Mammary microvascular endothelial cell (primary cell): ENCODE measurements around the gene OR14K1. TPM values are rescaled to one million over a fixed set of nuclear protein-coding genes. Genes with fewer than 3 reads are reported as not detected.

Source experiments
- total RNA-seq: library from RNA; depleted of rRNA; stranded (reverse); fragments of >200 nt; gene quantifications from 2 replicates; pipeline ENCODE4 v1.2.3, GENCODE V29; 2015

Gene OR14K1, protein sequence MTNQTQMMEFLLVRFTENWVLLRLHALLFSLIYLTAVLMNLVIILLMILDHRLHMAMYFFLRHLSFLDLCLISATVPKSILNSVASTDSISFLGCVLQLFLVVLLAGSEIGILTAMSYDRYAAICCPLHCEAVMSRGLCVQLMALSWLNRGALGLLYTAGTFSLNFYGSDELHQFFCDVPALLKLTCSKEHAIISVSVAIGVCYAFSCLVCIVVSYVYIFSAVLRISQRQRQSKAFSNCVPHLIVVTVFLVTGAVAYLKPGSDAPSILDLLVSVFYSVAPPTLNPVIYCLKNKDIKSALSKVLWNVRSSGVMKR
- not detected in 2 replicates for total RNA-seq

GRCh38 chr1:247738315-247738714 is at the start of gene OR14K1:
TSS of gene OR14K1 (plus strand) at chr1:247738615. CDS start at chr1:247738615, 0 bp downstream.

DNA sequence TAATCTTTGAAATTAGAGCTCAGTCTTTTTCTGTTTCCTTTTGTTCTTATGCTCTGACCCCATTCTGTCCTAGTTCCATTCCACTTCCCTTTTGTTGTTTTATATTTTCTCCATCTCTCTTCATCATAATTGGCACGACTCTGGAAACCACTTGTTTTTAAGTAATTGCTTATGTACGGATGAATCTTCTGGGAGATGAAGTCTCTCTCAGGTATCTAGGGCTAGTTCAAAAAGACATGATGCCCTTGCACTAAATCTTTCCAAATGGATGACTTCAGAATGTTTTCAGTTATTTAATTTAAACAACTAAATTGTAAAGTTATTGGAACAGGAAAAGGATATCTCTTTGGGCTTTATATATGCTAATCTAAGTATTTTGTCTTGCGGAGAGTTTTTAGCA is 21.9 kb upstream of the OR14K1 start, which contains the start of gene OR6F1:
Gene OR6F1, minus strand, starts transcription at position 101 of the 400 bp plus-strand sequence. CDS start 3,891 bp downstream, outside the sequence.

GRCh38 chr1:247748041-247748440 is 9.6 kb downstream of the OR14K1 start, which contains the start of gene OR14A2:
TSS of gene OR14A2 (minus strand) at chr1:247748141.

GRCh38 chr1:247760456-247760855 is 22.0 kb downstream of the OR14K1 start, which contains the start of gene OR1C1:
TSS of gene OR1C1 (minus strand) at chr1:247760556. CDS start at chr1:247758406, 2,150 bp downstream.

Other genes starting within 250 kb of the OR14K1 start
- gene OR2C3, start 202.2 kb upstream of the OR14K1 start, total RNA-seq = not detected in 2 replicates
- not detected in 2 replicates for gene GCSAML, start 189.5 kb upstream of the OR14K1 start, total RNA-seq
- not detected in 2 replicates for gene OR2G2, start 150.3 kb upstream of the OR14K1 start, total RNA-seq
- not detected in 2 replicates for gene OR2G3, start 133.0 kb upstream of the OR14K1 start, total RNA-seq
- not detected in 2 replicates for gene OR13G1, start 58.9 kb upstream of the OR14K1 start, total RNA-seq
- gene OR6F1, start 22.0 kb upstream of the OR14K1 start, total RNA-seq = not detected in 2 replicates
- not detected in 2 replicates for gene OR14A2, start 9.5 kb downstream of the OR14K1 start, total RNA-seq
- not detected in 2 replicates for gene OR1C1, start 21.9 kb downstream of the OR14K1 start, total RNA-seq
- not detected in 2 replicates for gene OR14A16, start 85.5 kb downstream of the OR14K1 start, total RNA-seq
- gene OR11L1, start 103.3 kb downstream of the OR14K1 start, total RNA-seq = not detected in 2 replicates
- gene TRIM58, start 118.6 kb downstream of the OR14K1 start, total RNA-seq = 0.33 and 0.34 TPM in 2 replicates
- not detected in 2 replicates for gene OR2W3, start 157.0 kb downstream of the OR14K1 start, total RNA-seq
- gene OR2T8, start 181.6 kb downstream of the OR14K1 start, total RNA-seq = not detected in 2 replicates
- gene OR2AJ1, start 186.3 kb downstream of the OR14K1 start, total RNA-seq = not detected in 2 replicates
- not detected in 2 replicates for gene OR2L8, start 210.2 kb downstream of the OR14K1 start, total RNA-seq
- not detected in 2 replicates for gene OR2AK2, start 226.6 kb downstream of the OR14K1 start, total RNA-seq